GM12878 (cell line): ENCODE measurements around the gene AKAP1. TPM values are rescaled to one million over a fixed set of nuclear protein-coding genes. Genes with fewer than 3 reads are reported as not detected.

Experiments used
- ATAC-seq: fragments of 200-7000 bp; cut with Tn5 transposase; 3 replicates; pipeline ENCODE4 v1.9.1; 2020; ENCODE audit warnings: mild to moderate bottlenecking, moderate library complexity
- BruUV-seq: library from RNA; stranded (reverse); fragments of 400-500 nt; replicated peaks from 2 replicates; lab custom pipeline; 2021; lab: Mats Ljungman, UMichigan
- CTCF ChIA-PET: fragments of 300-600 bp; sonication (Branson Sonifier 250); formaldehyde crosslinking; extraction: SDS; loops from one replicate; lab custom pipeline; 2021; ENCODE audit warnings: inconsistent platforms; lab: Yijun Ruan, JAX
- POLR2A ChIA-PET: fragments of 350-600 bp; formaldehyde crosslinking; extraction: SDS; loops from one replicate; lab custom pipeline; 2021; ENCODE audit warnings: inconsistent platforms; lab: Charles Lee
- RAD21 ChIA-PET: fragments of 300-600 bp; sonication (Branson Sonifier 250); formaldehyde crosslinking; loops from one replicate; lab custom pipeline; 2023; ENCODE audit warnings: antibody characterized with exemption; ENCODE audit not compliant: unreplicated experiment; lab: Charles Lee
- SMC1A ChIA-PET: fragments of 300-600 bp; sonication (Branson Sonifier 250); formaldehyde crosslinking; loops from one replicate; lab custom pipeline; 2023; ENCODE audit not compliant: unreplicated experiment, uncharacterized antibody; lab: Charles Lee
- DNase-seq: peaks from one replicate; pipeline ENCODE4 v3.0.0-alpha.2; 2011; ENCODE audit warnings: low read depth, low spot score
- FAIRE-seq: peaks from 3 replicates; lab custom pipeline; 2011; peaks lifted over from hg19 to GRCh38; lab: Jason Lieb, UNC
- H2AFZ ChIP-seq: 2 replicates; pipeline ENCODE4 v1.6.0; 2011; ENCODE audit warnings: low read depth, low read length, control low read depth; ENCODE audit not compliant: control insufficient read depth
- H3K27ac ChIP-seq: 2 replicates; pipeline ENCODE4 v1.5.1; 2011; ENCODE audit warnings: control low read depth; ENCODE audit not compliant: control insufficient read depth, insufficient read depth
- H3K27me3 ChIP-seq, 2 experiments: replicated peaks in 1 of 2; 2 replicates each; pipeline versions ENCODE4 v1.6.0 to v1.6.1; 2011; ENCODE audit warnings: low read length in 1 of 2; ENCODE audit not compliant: control insufficient read depth in 2 of 2, insufficient read depth in 2 of 2
- H3K36me3 ChIP-seq, 2 experiments: 2 replicates each; pipeline ENCODE4 v1.5.1; 2011; ENCODE audit warnings: low read length in 1 of 2; ENCODE audit not compliant: control insufficient read depth in 2 of 2, insufficient read depth in 2 of 2
- H3K4me1 ChIP-seq: 2 replicates; pipeline ENCODE4 v1.6.1; 2011; ENCODE audit warnings: mild to moderate bottlenecking, low read length, moderate library complexity, mixed read lengths; ENCODE audit not compliant: control insufficient read depth, insufficient read depth
- H3K4me2 ChIP-seq: 2 replicates; pipeline ENCODE4 v1.6.0; 2011; ENCODE audit warnings: control low read depth; ENCODE audit not compliant: control insufficient read depth, insufficient read depth
- H3K4me3 ChIP-seq: fragments of 200-600 bp; sonication (generic); 2 replicates; pipeline ENCODE4 v1.5.1; 2016
- H3K79me2 ChIP-seq: 2 replicates; pipeline ENCODE4 v1.6.0; 2011; ENCODE audit warnings: low read length; ENCODE audit not compliant: control insufficient read depth, insufficient read depth
- H3K9ac ChIP-seq: 2 replicates; pipeline ENCODE4 v1.8.0; 2011; ENCODE audit warnings: low read length, control low read depth, mixed read lengths; ENCODE audit not compliant: control insufficient read depth, insufficient read depth
- H3K9me3 ChIP-seq: replicated peaks from 3 replicates; pipeline ENCODE4 v1.5.1; 2011; ENCODE audit warnings: mild to moderate bottlenecking, low read length; ENCODE audit not compliant: control insufficient read depth, insufficient read depth
- H4K20me1 ChIP-seq: 2 replicates; pipeline ENCODE4 v1.6.0; 2011; ENCODE audit not compliant: control insufficient read depth, insufficient read depth
- ATF7 ChIP-seq: fragments of 450-650 bp; IDR thresholded peaks from 2 replicates; pipeline ENCODE4 v1.6.1; 2016; ENCODE audit warnings: low read depth, mild to moderate bottlenecking
- CHD2 ChIP-seq: IDR thresholded peaks from 2 replicates; pipeline ENCODE4 v1.6.1; 2011; ENCODE audit warnings: low read depth, low read length, improper control_type of control experiment, borderline replicate concordance
- EED ChIP-seq: sonication (generic); IDR thresholded peaks from 2 replicates; pipeline ENCODE4 v1.6.1; 2016; ENCODE audit warnings: antibody characterized with exemption, low read depth
- HDAC6 ChIP-seq: fragments of 200-600 bp; sonication (generic); IDR thresholded peaks from one replicate; pipeline ENCODE4 v1.8.0; 2017; ENCODE audit warnings: antibody characterized with exemption; ENCODE audit not compliant: unreplicated experiment
- KAT2A ChIP-seq: conservative IDR thresholded peaks from 2 replicates; pipeline ENCODE4 v1.6.1; 2011; ENCODE audit warnings: low read depth, low read length; ENCODE audit not compliant: control insufficient read depth
- POLR2AphosphoS2 ChIP-seq: IDR thresholded peaks from 2 replicates; pipeline ENCODE4 v1.6.1; 2011; ENCODE audit warnings: low read depth, mild to moderate bottlenecking, low read length, improper control_type of control experiment, moderate library complexity
- POU2F2 ChIP-seq: IDR thresholded peaks from 3 replicates; pipeline ENCODE4 v1.6.1; 2011; ENCODE audit warnings: low read depth, mild to moderate bottlenecking, low read length, borderline replicate concordance
- SMARCA5 ChIP-seq: fragments of 450-650 bp; IDR thresholded peaks from 2 replicates; pipeline ENCODE4 v1.6.1; 2017; ENCODE audit warnings: mild to moderate bottlenecking
- SP1 ChIP-seq: IDR thresholded peaks from one replicate; pipeline ENCODE4 v1.6.1; 2011; ENCODE audit warnings: low read depth, low read length
- ZBTB4 ChIP-seq: fragments of 450-650 bp; formaldehyde crosslinking; IDR thresholded peaks from 2 replicates; pipeline ENCODE4 v1.4.0; 2022; ENCODE audit warnings: mild to moderate bottlenecking, moderate library complexity
- WGBS: methylation state at CpG from one replicate; pipeline ENCODE4 v1.1.6; 2016; ENCODE audit warnings: low lambda C conversion rate; ENCODE audit not compliant: insufficient replicate concordance, insufficient coverage; ENCODE audit errors: missing lambda C conversion rate; 5-methylcytosine and 5-hydroxymethylcytosine counted together
- in situ Hi-C: fragments of 300-500 bp; cut with MboI; formaldehyde crosslinking; loops from 9 replicates; pipeline ENCODE4 v1.14.3; 2018; ENCODE audit warnings: mixed read lengths
- intact Hi-C: fragments of 100-400 bp; cut with micrococcal nuclease; formaldehyde crosslinking; loops from one replicate; pipeline ENCODE4 v1.14.2; 2022; ENCODE audit not compliant: unreplicated experiment
- polyA plus RNA-seq, 11 experiments: library from polyadenylated mRNA; depleted of rRNA in 4 of 11; unstranded in 6 of 11; stranded (reverse) in 5 of 11; fragments of >200 nt; fragmentation: Nextera tagmentation in 4 of 11; fragmentation: Illumina TruSeq in 1 of 11; extraction: Ambion mirVana in 4 of 11; extraction: Trizol in 1 of 11; gene quantifications; 1 replicate in 1 of 11; 2 replicates in 10 of 11; pipeline versions ENCODE4 v1.2.1 to v1.2.3, GENCODE V29; 2011 to 2016; ENCODE audit warnings: inconsistent platforms in 2 of 11, missing spikeins in 2 of 11, low read depth in 1 of 11
- total RNA-seq, 4 experiments: library from RNA; depleted of rRNA in 3 of 4; stranded (reverse); fragments of >200 nt in 3 of 4; fragmentation: Illumina TruSeq in 1 of 4; extraction: Trizol in 1 of 4; gene quantifications; 2 replicates each; pipeline versions ENCODE4 v1.2.1 to v1.2.3, GENCODE V29; 2013 to 2021
- TF ChIP-seq, protein P1 (sequence below): IDR thresholded peaks from 2 replicates; pipeline ENCODE4 v1.6.1; 2012; ENCODE audit warnings: low read depth, low read length, improper control_type of control experiment
- TF ChIP-seq, protein P2 (sequence below): fragments of 450-650 bp; IDR thresholded peaks from 2 replicates; pipeline ENCODE4 v1.6.1; 2017; ENCODE audit warnings: antibody characterized with exemption, mild to moderate bottlenecking, moderate library complexity
- TF ChIP-seq, protein P3 (sequence below): IDR thresholded peaks from 2 replicates; pipeline ENCODE4 v1.6.1; 2012; ENCODE audit warnings: low read depth, low read length, improper control_type of control experiment

AKAP1 gene
- total and polyA plus RNA-seq, 10 of the 15 experiments (the other 5 are each of a cell fraction or from before 2014, with no cell fraction given), result 11.9 to 50.5 (median 38.1) TPM

GRCh38 chr17:57090560-57091185 lies 5.6 kb downstream of the AKAP1 start:
- peaks cover 2% of the 10 kb centered on the region; the same call in 1 of the 2 replicates for H4K20me1 ChIP-seq
- TF ChIP-seq SMARCA5 (no peak), KAT2A (no peak), ZBTB4 (CRISPR knock-in tag) (no peak), ATF7 (no peak), HDAC6 (no peak), SP1 (no peak), POU2F2 (no peak), POLR2AphosphoS2 (no peak), CHD2 (no peak), EED (no peak)
- TF ChIP-seq, protein P1, sequence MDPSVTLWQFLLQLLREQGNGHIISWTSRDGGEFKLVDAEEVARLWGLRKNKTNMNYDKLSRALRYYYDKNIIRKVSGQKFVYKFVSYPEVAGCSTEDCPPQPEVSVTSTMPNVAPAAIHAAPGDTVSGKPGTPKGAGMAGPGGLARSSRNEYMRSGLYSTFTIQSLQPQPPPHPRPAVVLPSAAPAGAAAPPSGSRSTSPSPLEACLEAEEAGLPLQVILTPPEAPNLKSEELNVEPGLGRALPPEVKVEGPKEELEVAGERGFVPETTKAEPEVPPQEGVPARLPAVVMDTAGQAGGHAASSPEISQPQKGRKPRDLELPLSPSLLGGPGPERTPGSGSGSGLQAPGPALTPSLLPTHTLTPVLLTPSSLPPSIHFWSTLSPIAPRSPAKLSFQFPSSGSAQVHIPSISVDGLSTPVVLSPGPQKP, result no peak
- TF ChIP-seq, protein P2, sequence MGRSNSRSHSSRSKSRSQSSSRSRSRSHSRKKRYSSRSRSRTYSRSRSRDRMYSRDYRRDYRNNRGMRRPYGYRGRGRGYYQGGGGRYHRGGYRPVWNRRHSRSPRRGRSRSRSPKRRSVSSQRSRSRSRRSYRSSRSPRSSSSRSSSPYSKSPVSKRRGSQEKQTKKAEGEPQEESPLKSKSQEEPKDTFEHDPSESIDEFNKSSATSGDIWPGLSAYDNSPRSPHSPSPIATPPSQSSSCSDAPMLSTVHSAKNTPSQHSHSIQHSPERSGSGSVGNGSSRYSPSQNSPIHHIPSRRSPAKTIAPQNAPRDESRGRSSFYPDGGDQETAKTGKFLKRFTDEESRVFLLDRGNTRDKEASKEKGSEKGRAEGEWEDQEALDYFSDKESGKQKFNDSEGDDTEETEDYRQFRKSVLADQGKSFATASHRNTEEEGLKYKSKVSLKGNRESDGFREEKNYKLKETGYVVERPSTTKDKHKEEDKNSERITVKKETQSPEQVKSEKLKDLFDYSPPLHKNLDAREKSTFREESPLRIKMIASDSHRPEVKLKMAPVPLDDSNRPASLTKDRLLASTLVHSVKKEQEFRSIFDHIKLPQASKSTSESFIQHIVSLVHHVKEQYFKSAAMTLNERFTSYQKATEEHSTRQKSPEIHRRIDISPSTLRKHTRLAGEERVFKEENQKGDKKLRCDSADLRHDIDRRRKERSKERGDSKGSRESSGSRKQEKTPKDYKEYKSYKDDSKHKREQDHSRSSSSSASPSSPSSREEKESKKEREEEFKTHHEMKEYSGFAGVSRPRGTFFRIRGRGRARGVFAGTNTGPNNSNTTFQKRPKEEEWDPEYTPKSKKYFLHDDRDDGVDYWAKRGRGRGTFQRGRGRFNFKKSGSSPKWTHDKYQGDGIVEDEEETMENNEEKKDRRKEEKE, result no peak
- TF ChIP-seq, protein P3, sequence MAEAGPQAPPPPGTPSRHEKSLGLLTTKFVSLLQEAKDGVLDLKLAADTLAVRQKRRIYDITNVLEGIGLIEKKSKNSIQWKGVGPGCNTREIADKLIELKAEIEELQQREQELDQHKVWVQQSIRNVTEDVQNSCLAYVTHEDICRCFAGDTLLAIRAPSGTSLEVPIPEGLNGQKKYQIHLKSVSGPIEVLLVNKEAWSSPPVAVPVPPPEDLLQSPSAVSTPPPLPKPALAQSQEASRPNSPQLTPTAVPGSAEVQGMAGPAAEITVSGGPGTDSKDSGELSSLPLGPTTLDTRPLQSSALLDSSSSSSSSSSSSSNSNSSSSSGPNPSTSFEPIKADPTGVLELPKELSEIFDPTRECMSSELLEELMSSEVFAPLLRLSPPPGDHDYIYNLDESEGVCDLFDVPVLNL, result no peak
- TF ChIP-seq, all 136 proteins: peak for 0
- Histone ChIP-seq H3K27me3 (no peaks in the 10 kb centered on the region), H3K4me3 (no peak overlapping the region), H2AFZ (no peak overlapping the region), H3K9ac (no peak overlapping the region), H3K4me1 (peaks cover 15% of the 10 kb centered on the region), H3K79me2 (peaks cover 85% of the 10 kb centered on the region), H3K36me3 (peaks cover 0 to 2% of the 10 kb centered on the region in 2 experiments; a peak in 1 of 4 replicates), H3K4me2 (no peak overlapping the region; the same call in 1 of the 2 replicates), H3K9me3 (no peaks in the 10 kb centered on the region), H3K27ac (no peak overlapping the region)
- BruUV-seq, result no TSS peak
- ChIA-PET RAD21 (no interaction called here), CTCF (no interaction called here), POLR2A (interaction anchor here (0.6 to 1.2 kb wide), 4 partner anchors 10 to 1667 kb away, joined by 3 to 4 read pairs (median 3); no protein-coding TSS in a partner anchor), SMC1A (interaction anchor here (1.8 kb wide), 1 partner anchor 10 kb away, joined by 5 read pairs; no protein-coding TSS in a partner anchor)
- 82% methylated on average over 4 of the region's 4 CpGs for WGBS
- intact Hi-C loops, result no loop called here
- no peak for DNase-seq
- in situ Hi-C loops, result no loop called here
- no peak for FAIRE-seq
- ATAC-seq, result no peak
